ENCODE measurements around the gene EIF1AD. TPM values are rescaled to one million over a fixed set of nuclear protein-coding genes. Genes with fewer than 3 reads are reported as not detected.

EIF1AD gene
- total and polyA plus RNA-seq, 9 of the 15 experiments (the other 6 are each of a cell fraction or from before 2014, with no cell fraction given): 50.1 to 98.8 (median 58.7) TPM

DNA sequence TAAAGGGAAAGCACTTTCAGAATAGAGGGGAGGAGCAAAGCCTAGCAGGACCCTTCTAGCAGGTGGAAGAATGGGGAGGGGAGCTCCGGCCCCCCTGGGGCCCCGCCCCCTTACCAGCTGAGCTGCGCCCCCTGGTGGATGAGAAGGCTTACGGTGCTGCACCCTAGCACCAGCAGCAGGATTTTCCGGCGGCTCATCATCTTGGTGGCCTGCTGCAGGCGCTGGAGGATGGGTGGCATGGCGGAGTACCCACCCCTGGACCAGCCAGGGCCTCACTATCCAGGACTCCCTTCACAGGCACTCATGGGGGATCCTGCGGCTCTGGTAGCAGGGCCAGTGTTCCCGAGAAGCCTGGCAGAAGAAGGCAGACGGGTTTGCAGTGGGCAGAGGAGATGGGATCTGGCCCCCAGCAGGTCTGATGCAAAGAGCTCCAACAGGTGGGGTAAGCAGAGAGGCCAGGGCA lies 43.3 kb upstream of the EIF1AD start:
- Histone ChIP-seq H2AFZ (ENCODE audit: low read depth, low read length) (peak overlapping the region; percentile 76), H3K9ac (ENCODE audit: insufficient read depth in 1 of 2, low read depth in 2 of 2, low read length in 2 of 2) (peak overlapping the region in 1 of 2 experiments; percentile 29; a peak in 1 of 4 replicates), H3K9me1 (ENCODE audit: control insufficient read depth, insufficient read depth, low read length) (no peaks in the 10 kb centered on the region), H4K20me1 (replicated peaks; ENCODE audit: control insufficient read depth, insufficient read depth, low read length) (no peaks in the 10 kb centered on the region), H3K27me3 (ENCODE audit: control insufficient read depth in 2 of 2, insufficient read depth in 2 of 2, low read length in 2 of 2) (no peaks in the 10 kb centered on the region; a peak in 1 of 5 replicates), H3K9me3 (replicated peaks; ENCODE audit: control insufficient read depth, insufficient read depth, low read depth, low read length) (no peaks in the 10 kb centered on the region), H3K36me3 (ENCODE audit: control insufficient read depth, insufficient read depth, low read length) (no peaks in the 10 kb centered on the region), H3K27ac (ENCODE audit: extremely low read depth, low read depth, low read length) (no peak overlapping the region), H3K79me2 (ENCODE audit: control insufficient read depth, insufficient read depth, low read length) (no peaks in the 10 kb centered on the region), H3K4me3 (no peak overlapping the region), H3K4me2 (ENCODE audit: insufficient read depth, low read length) (peak overlapping the region; percentile 71), H3K4me1 (replicated peaks in 1 of 2; ENCODE audit: control insufficient read depth in 2 of 2, insufficient read depth in 2 of 2, low read length in 2 of 2) (peaks cover 0 to 8% of the 10 kb centered on the region in 2 experiments; a peak in 3 of 5 replicates)
- ATAC-seq: peak; percentile 98
- CTCF ChIA-PET (ENCODE audit: low intra/inter-chr PET ratio): interaction anchor here (0.5 to 1.9 kb wide), 3 partner anchors 24 to 89 kb away, joined by 3 to 5 read pairs (median 3); no protein-coding TSS in a partner anchor
- in situ Hi-C loops (cut with MboI) (no loop called here), intact Hi-C loops (cut with micrococcal nuclease) (loop anchor here (1.0 kb wide), 1 partner anchor 37 kb away; no protein-coding TSS in a partner anchor)
- WGBS (ENCODE audit: insufficient coverage, low coverage, missing lambda C conversion rate): 6% methylated on average over 11 of the region's 11 CpGs
- BruUV-seq (replicated peaks): no TSS peak
- DNase-seq (ENCODE audit: extremely low read depth in 1 of 4, low spot score in 3 of 4): peak; percentile 87 to 97 (median 95)
- POLR2A ChIA-PET: interaction anchor here (0.6 to 1.5 kb wide), 8 partner anchors 9 to 594 kb away, joined by 3 to 10 read pairs (median 3); partner anchors contain the start of gene CATSPER1
- FAIRE-seq: peak; percentile 85
- TF ChIP-seq WHSC1 (IDR thresholded peaks at IDR 0.05; ENCODE audit: low read length) (no peak), ZNF507 (tag; conservative IDR thresholded peaks at IDR 0.05) (no peak), SREBF2 (CRISPR knock-in tag; IDR thresholded peaks at IDR 0.05) (no peak), HNRNPK (IDR thresholded peaks at IDR 0.05; ENCODE audit: low read depth, low read length, poor library complexity, severe bottlenecking) (no peak), CXXC5 (CRISPR knock-in tag; IDR thresholded peaks at IDR 0.05) (no peak), RAD21 (CRISPR knock-in tag; conservative IDR thresholded peaks at IDR 0.05 in 1 of 2, IDR thresholded peaks at IDR 0.05 in 1 of 2) (peak; percentile 46 to 62), CHCHD3 (CRISPR knock-in tag; IDR thresholded peaks at IDR 0.05) (no peak), HNRNPUL1 (IDR thresholded peaks at IDR 0.05; ENCODE audit: low read length) (no peak), RB1 (IDR thresholded peaks at IDR 0.05; ENCODE audit: low read depth) (peak; percentile 74), THRAP3 (IDR thresholded peaks at IDR 0.05; ENCODE audit: borderline replicate concordance) (no peak), POLR2B (IDR thresholded peaks at IDR 0.05; ENCODE audit: low read depth, partially characterized antibody) (no peak), NFATC3 (IDR thresholded peaks at IDR 0.05) (no peak)
- TF ChIP-seq, protein P1, sequence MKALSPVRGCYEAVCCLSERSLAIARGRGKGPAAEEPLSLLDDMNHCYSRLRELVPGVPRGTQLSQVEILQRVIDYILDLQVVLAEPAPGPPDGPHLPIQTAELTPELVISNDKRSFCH (CRISPR knock-in tag; IDR thresholded peaks at IDR 0.05): no peak
- TF ChIP-seq, protein P1 (tag; IDR thresholded peaks at IDR 0.05): no peak
- TF ChIP-seq, protein P2, sequence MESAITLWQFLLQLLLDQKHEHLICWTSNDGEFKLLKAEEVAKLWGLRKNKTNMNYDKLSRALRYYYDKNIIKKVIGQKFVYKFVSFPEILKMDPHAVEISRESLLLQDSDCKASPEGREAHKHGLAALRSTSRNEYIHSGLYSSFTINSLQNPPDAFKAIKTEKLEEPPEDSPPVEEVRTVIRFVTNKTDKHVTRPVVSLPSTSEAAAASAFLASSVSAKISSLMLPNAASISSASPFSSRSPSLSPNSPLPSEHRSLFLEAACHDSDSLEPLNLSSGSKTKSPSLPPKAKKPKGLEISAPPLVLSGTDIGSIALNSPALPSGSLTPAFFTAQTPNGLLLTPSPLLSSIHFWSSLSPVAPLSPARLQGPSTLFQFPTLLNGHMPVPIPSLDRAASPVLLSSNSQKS (CRISPR knock-in tag; IDR thresholded peaks at IDR 0.05): no peak
- TF ChIP-seq, protein P3, sequence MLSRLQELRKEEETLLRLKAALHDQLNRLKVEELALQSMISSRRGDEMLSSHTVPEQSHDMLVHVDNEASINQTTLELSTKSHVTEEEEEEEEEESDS (CRISPR knock-in tag; IDR thresholded peaks at IDR 0.05): no peak
- TF ChIP-seq, protein P4, sequence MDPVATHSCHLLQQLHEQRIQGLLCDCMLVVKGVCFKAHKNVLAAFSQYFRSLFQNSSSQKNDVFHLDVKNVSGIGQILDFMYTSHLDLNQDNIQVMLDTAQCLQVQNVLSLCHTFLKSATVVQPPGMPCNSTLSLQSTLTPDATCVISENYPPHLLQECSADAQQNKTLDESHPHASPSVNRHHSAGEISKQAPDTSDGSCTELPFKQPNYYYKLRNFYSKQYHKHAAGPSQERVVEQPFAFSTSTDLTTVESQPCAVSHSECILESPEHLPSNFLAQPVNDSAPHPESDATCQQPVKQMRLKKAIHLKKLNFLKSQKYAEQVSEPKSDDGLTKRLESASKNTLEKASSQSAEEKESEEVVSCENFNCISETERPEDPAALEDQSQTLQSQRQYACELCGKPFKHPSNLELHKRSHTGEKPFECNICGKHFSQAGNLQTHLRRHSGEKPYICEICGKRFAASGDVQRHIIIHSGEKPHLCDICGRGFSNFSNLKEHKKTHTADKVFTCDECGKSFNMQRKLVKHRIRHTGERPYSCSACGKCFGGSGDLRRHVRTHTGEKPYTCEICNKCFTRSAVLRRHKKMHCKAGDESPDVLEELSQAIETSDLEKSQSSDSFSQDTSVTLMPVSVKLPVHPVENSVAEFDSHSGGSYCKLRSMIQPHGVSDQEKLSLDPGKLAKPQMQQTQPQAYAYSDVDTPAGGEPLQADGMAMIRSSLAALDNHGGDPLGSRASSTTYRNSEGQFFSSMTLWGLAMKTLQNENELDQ (CRISPR knock-in tag; IDR thresholded peaks at IDR 0.05; ENCODE audit: borderline replicate concordance): no peak
- TF ChIP-seq, protein P5, sequence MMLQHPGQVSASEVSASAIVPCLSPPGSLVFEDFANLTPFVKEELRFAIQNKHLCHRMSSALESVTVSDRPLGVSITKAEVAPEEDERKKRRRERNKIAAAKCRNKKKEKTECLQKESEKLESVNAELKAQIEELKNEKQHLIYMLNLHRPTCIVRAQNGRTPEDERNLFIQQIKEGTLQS (IDR thresholded peaks at IDR 0.05): no peak
- TF ChIP-seq, protein P5 (CRISPR knock-in tag; conservative IDR thresholded peaks at IDR 0.05): no peak

All from K562 (cell line).